HFFc6 (cell line): ENCODE data around the gene FAM83D. TPM values are rescaled to one million over a fixed set of nuclear protein-coding genes. Genes with fewer than 3 reads are reported as not detected.
"Not testable (repeated sequence)": the region's sequence is repeated elsewhere in the genome, so short reads cannot be mapped to it uniquely, and the experiment has no call there.

Experiments used
- DNase-seq: peaks from one replicate; pipeline ENCODE4 v3.0.0-alpha.2; 2018
- H3K27ac Mint-ChIP-seq: 2 replicates; pipeline ENCODE4 v1.8.0; 2020; ENCODE audit warnings: mild to moderate bottlenecking, mixed read lengths
- H3K27me3 Mint-ChIP-seq: 2 replicates; pipeline ENCODE4 v1.8.0; 2021; ENCODE audit warnings: mild to moderate bottlenecking, moderate library complexity, mixed read lengths; ENCODE audit not compliant: insufficient read depth
- H3K36me3 Mint-ChIP-seq: 2 replicates; pipeline ENCODE4 v1.8.0; 2021; ENCODE audit warnings: low read depth, mixed read lengths
- H3K4me1 Mint-ChIP-seq: 2 replicates; pipeline ENCODE4 v1.8.0; 2020; ENCODE audit warnings: low read depth, mixed read lengths
- H3K4me3 Mint-ChIP-seq: 2 replicates; pipeline ENCODE4 v1.8.0; 2020; ENCODE audit warnings: mild to moderate bottlenecking, moderate library complexity, mixed read lengths
- H3K9me3 Mint-ChIP-seq: 2 replicates; pipeline ENCODE4 v1.8.0; 2020; ENCODE audit warnings: mild to moderate bottlenecking, mixed read lengths
- CTCF ChIP-seq: fragments of 200-600 bp; sonication (generic); IDR thresholded peaks from 2 replicates; pipeline ENCODE4 v1.5.0; 2021; ENCODE audit warnings: antibody characterized with exemption, mild to moderate bottlenecking
- total RNA-seq, 6 experiments: library from RNA; stranded (reverse); fragmentation: NEBNext Ultra II Directional; extraction: Animal tissue kit (Norgen Biotek cat#: 25700); gene quantifications; 2 replicates in 1 of 6; 3 replicates in 5 of 6; pipeline ENCODE4 v1.2.3, GENCODE V29; 2021

FAM83D gene
- total RNA-seq, 6 experiments from 2014 or later: 14.2 to 31.5 (median 29.2) TPM

DNA sequence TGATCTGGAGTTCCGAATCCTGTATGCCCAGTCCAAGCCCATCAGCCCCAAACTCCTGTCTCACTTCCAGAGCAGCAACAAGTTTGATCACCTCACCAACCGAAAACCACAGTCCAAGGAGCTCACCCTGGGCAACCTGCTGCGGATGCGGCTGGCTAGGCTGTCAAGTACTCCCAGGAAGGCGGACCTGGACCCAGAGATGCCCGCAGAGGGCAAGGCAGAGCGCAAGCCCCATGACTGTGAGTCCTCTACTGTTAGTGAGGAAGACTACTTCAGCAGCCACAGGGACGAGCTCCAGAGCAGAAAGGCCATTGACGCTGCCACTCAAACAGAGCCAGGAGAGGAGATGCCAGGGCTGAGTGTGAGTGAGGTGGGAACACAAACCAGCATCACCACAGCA is 25.4 kb downstream of the FAM83D start:
- no peak overlapping the region for H3K4me3 Mint-ChIP-seq
- H3K9me3 Mint-ChIP-seq: no peaks in the 10 kb centered on the region

DNA sequence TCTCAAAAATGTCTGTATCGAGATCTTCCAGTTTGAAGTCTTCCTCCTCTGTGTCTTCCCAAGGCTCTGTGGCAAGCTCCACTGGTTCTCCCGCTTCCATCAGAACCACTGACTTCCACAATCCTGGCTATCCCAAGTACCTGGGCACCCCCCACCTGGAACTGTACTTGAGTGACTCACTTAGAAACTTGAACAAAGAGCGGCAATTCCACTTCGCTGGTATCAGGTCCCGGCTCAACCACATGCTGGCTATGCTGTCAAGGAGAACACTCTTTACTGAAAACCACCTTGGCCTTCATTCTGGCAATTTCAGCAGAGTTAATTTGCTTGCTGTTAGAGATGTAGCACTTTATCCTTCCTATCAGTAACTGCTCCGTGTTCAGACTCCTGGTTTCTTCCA is 25.9 kb downstream of the FAM83D start:
- no peaks in the 10 kb centered on the region for H3K27me3 Mint-ChIP-seq
- TF ChIP-seq CTCF: no peak

More for the DNA sequence above, 25.4 kb downstream of the FAM83D start:
- no peak for DNase-seq
- Mint-ChIP-seq H3K27me3 (no peaks in the 10 kb centered on the region), H3K36me3 (peaks cover 35% of the 10 kb centered on the region), H3K27ac (no peak overlapping the region), H3K4me1 (no peaks in the 10 kb centered on the region)
- TF ChIP-seq CTCF: no peak

DNA sequence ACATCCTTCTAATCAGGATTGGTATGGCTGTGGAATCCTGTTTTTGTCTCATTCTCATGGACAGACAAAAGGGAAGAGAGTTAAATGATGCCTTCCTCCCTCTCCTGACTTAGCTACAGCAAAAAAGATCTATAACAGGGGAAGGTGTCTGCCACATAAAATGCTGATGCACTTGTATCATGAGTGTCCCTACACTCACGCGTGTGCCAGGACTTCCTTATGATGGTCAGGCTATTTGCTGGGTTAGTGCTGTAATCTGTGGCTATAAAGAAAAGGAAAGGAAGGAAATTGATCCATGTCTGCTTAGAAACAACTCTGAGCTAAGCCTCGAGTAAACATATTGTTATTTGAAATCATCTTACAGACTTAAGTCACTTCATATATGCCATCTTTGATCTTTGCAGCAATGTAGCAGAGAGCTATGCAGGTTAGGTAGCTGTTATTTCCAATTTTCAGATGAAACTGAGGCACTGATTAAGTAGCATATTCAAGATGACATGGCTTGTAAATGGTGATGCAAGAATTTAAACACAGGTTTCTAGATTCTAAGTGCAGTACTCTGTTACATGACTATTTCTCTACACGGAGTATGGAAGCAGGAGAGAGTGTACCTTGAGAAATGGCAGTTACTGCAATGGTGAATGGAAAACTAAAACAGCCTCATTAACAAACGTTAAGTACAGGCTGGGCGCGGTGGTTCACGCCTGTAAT is 27.6 kb downstream of the FAM83D start:
- Mint-ChIP-seq H3K27me3 (no peaks in the 10 kb centered on the region), H3K36me3 (peaks cover 17% of the 10 kb centered on the region), H3K27ac (no peak overlapping the region), H3K4me1 (no peaks in the 10 kb centered on the region), H3K9me3 (no peaks in the 10 kb centered on the region), H3K4me3 (no peak overlapping the region)
- no peak for TF ChIP-seq CTCF
- no peak for DNase-seq

More for the DNA sequence above, 25.9 kb downstream of the FAM83D start:
- Mint-ChIP-seq H3K9me3 (no peaks in the 10 kb centered on the region), H3K36me3 (peaks cover 29% of the 10 kb centered on the region), H3K4me1 (no peaks in the 10 kb centered on the region), H3K4me3 (no peak overlapping the region), H3K27ac (no peak overlapping the region)
- no peak for DNase-seq

DNA sequence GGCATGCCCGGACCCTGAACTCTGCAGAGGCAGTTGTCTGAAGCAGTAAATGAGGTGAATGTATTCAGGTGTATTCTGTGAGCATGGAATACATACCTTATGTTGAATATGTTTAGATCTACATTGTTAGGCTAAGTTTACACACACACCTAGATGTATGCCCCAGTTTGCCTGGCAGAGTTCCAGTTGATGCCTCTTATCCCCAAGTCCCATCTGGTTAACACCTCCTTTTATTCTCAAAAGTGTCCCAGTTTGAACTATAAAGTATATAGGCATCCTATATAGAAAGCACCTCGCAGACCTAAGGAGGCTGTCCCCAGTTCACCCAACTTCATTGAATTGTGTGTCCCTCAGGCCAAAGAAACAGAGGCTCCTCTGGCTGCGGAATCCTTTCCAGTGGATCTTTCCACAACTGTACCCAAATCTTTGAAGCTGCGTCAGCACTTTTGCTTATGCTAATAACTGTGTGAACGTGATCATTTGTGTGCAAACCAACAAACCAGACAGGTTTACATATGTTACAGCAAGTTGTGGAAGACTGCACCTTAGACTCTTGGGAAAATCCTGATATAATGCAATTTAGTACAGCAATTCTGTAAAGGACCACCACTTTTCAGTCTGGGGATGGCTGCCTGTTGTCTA is 31.1 kb downstream of the FAM83D start:
- Mint-ChIP-seq H3K36me3 (peaks cover 9% of the 10 kb centered on the region), H3K4me1 (peaks cover 10% of the 10 kb centered on the region), H3K27ac (no peak overlapping the region), H3K9me3 (no peaks in the 10 kb centered on the region), H3K27me3 (no peaks in the 10 kb centered on the region), H3K4me3 (no peak overlapping the region)
- no peak for TF ChIP-seq CTCF
- no peak for DNase-seq

DNA sequence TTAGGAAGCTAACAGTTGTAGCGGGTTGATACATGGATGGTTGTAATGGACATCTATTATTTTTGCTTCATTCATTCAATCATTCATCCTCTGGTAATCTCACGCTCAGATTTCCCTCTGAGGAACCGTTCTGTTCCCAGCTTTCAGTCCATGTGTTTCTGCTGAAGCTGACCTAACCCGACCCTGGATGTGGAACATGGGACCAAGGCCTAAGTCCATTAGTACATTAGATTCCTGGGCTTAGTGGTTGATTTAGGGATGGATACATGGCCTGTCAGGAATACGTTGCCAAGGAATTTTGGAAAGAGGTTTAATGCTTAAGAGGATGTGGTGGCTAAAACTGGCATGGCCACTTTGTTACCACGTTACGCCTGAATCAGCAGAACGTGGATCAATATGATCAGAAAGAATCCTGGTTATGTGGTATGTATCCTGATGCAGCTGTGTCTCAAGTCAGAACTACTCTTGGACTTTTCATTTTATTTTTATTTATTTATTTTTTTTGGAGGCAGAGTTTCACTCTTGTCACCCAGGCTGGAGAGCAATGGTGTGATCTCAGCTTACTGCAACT is 31.8 kb downstream of the FAM83D start:
- Mint-ChIP-seq H3K27me3 (no peaks in the 10 kb centered on the region; the same call in 1 of the 2 replicates), H3K9me3 (no peaks in the 10 kb centered on the region), H3K4me1 (peaks cover 14% of the 10 kb centered on the region), H3K27ac (no peak overlapping the region), H3K4me3 (no peak overlapping the region), H3K36me3 (peaks cover 7% of the 10 kb centered on the region)
- no peak for DNase-seq
- TF ChIP-seq CTCF: no peak

GRCh38 chr20:38960187-38960687 is 34.0 kb downstream of the FAM83D start:
- H3K9me3 Mint-ChIP-seq, DNase-seq, H3K27ac Mint-ChIP-seq, H3K27me3 Mint-ChIP-seq, H3K4me3 Mint-ChIP-seq, H3K36me3 Mint-ChIP-seq: not testable (repeated sequence)
- H3K4me1 Mint-ChIP-seq: peaks cover 27% of the 10 kb centered on the region
